Mammary epithelial cell (primary cell): Measurements from ENCODE around the gene DAB2IP.

Source experiments
- CTCF ChIP-seq, 2 donors: IDR thresholded peaks in 1 of 2; conservative IDR thresholded peaks in 1 of 2; 2 replicates each; pipeline ENCODE4 v1.5.1; 2011 to 2012; ENCODE audit warnings: inconsistent platforms in 2 of 2, low read length in 2 of 2, mild to moderate bottlenecking in 2 of 2, control low read depth in 1 of 2, low read depth in 1 of 2; ENCODE audit not compliant: insufficient read depth in 1 of 2; ENCODE audit errors: extremely low read depth in 1 of 2
- EZH2 ChIP-seq: IDR thresholded peaks from 2 replicates; pipeline ENCODE4 v1.6.1; 2012; ENCODE audit warnings: low read length, inconsistent platforms, borderline replicate concordance

- TF ChIP-seq CTCF (conservative IDR thresholded peaks at IDR 0.05 in 1 of 2, IDR thresholded peaks at IDR 0.05 in 1 of 2; ENCODE audit: extremely low read depth in 1 of 2, insufficient read depth in 1 of 2, low read depth in 1 of 2, low read length in 2 of 2) (no peak), EZH2 (no peak)
Observed at GRCh38 chr9:121648799-121649198, 2.6 kb upstream of the DAB2IP start.
